OCI-LY3 (cell line): ENCODE results near the gene SDC4.

Source experiments
- EZH2phosphoT487 ChIP-seq: fragments of 200-600 bp; shearing (Covaris generic); IDR thresholded peaks from 2 replicates; pipeline ENCODE4 v1.6.1; 2018; ENCODE audit warnings: antibody characterized with exemption, mixed run types, low read depth
- TF ChIP-seq, protein P1 (sequence below): fragments of 200-600, 300-600 bp; sonication (generic); IDR thresholded peaks from 2 replicates; pipeline ENCODE4 v1.5.1; 2014; ENCODE audit warnings: antibody characterized with exemption, low read length, low read depth

- TF ChIP-seq, protein P1, sequence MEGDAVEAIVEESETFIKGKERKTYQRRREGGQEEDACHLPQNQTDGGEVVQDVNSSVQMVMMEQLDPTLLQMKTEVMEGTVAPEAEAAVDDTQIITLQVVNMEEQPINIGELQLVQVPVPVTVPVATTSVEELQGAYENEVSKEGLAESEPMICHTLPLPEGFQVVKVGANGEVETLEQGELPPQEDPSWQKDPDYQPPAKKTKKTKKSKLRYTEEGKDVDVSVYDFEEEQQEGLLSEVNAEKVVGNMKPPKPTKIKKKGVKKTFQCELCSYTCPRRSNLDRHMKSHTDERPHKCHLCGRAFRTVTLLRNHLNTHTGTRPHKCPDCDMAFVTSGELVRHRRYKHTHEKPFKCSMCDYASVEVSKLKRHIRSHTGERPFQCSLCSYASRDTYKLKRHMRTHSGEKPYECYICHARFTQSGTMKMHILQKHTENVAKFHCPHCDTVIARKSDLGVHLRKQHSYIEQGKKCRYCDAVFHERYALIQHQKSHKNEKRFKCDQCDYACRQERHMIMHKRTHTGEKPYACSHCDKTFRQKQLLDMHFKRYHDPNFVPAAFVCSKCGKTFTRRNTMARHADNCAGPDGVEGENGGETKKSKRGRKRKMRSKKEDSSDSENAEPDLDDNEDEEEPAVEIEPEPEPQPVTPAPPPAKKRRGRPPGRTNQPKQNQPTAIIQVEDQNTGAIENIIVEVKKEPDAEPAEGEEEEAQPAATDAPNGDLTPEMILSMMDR = no peak
- TF ChIP-seq EZH2phosphoT487 = no peak
Measured at GRCh38 chr20:45317826-45318225, 30.4 kb downstream of the SDC4 start.
